ENCODE results near the gene TRIM54. TPM values are rescaled to one million over a fixed set of nuclear protein-coding genes. Genes with fewer than 3 reads are reported as not detected.
A peak's percentile ranks its signal among the peaks of the same experiment; 100 is the strongest.

The TRIM54 gene
- total and polyA plus RNA-seq, 2 donors (not counting 3 experiments of a cell fraction or from before 2014, with no cell fraction given), result 0.51 to 1.7 TPM

GRCh38 chr2:27322301-27322765, 40.1 kb downstream of the TRIM54 start:
- H3K4me3 ChIP-seq (replicated peaks in 1 of 3; ENCODE audit: insufficient read depth in 1 of 3, low read depth in 1 of 3, low read length in 3 of 3), result peak overlapping the region; percentile 70 to 91 (median 90)
- dilution Hi-C loops (cut with MboI; ENCODE audit: extremely low pct_ligation_motif_present, low sequenced_read_pairs) (no loop called here), intact Hi-C loops (cut with micrococcal nuclease) (no loop called here)
- CTCF ChIA-PET, result interaction anchor here (0.6 to 1.8 kb wide), 6 partner anchors 12 to 361 kb away, joined by 3 to 6 read pairs (median 4); partner anchors contain the start of gene EIF2B4
- TF ChIP-seq POLR2A (IDR thresholded peaks at IDR 0.05; ENCODE audit: low read depth, low read length), result no peak
- no peak for TF ChIP-seq JUN (IDR thresholded peaks at IDR 0.05; ENCODE audit: borderline replicate concordance, insufficient read depth, insufficient read length, low read depth)
- TF ChIP-seq GATA2 (IDR thresholded peaks at IDR 0.05; ENCODE audit: insufficient read depth, insufficient read length, low read depth, low read length), result no peak
- TF ChIP-seq EZH2 (IDR thresholded peaks at IDR 0.05; ENCODE audit: borderline replicate concordance, low read depth, low read length, severe bottlenecking), result no peak
- TF ChIP-seq MYC (IDR thresholded peaks at IDR 0.05; ENCODE audit: low read depth, low read length), result no peak
- TF ChIP-seq FOS (IDR thresholded peaks at IDR 0.05; ENCODE audit: borderline replicate concordance, insufficient read depth, low read length), result no peak
- no peak for TF ChIP-seq CTCF (IDR thresholded peaks at IDR 0.05; ENCODE audit: extremely low read depth in 1 of 2, insufficient read depth in 1 of 2, low read depth in 1 of 2, low read length in 2 of 2)
- TF ChIP-seq POLR2AphosphoS5 (IDR thresholded peaks at IDR 0.05; ENCODE audit: insufficient read depth, low read depth, low read length), result no peak
- no peak for TF ChIP-seq MAX (IDR thresholded peaks at IDR 0.05; ENCODE audit: insufficient read depth, insufficient read length)
- peak overlapping the region; percentile 96 for H3K9ac ChIP-seq (replicated peaks; ENCODE audit: extremely low read depth, insufficient read depth, low read length)
- H3K79me2 ChIP-seq (ENCODE audit: control insufficient read depth, insufficient read depth, low read length), result peaks cover 8% of the 10 kb centered on the region
- FAIRE-seq (no peak), DNase-seq (ENCODE audit: low read depth, low spot score) (no peak)
- no peaks in the 10 kb centered on the region for H3K27me3 ChIP-seq (ENCODE audit: control insufficient read depth in 2 of 2, insufficient read depth in 2 of 2, low read length in 2 of 2)
- no peaks in the 10 kb centered on the region for H3K9me1 ChIP-seq (replicated peaks; ENCODE audit: control insufficient read depth, extremely low read depth, insufficient read depth, low read length)
- POLR2A ChIA-PET, result interaction anchor here (1.0 to 1.3 kb wide), 2 partner anchors 8 to 34 kb away, joined by 3 to 4 read pairs; partner anchors contain the start of gene GTF3C2
- H3K27ac ChIP-seq (ENCODE audit: insufficient read depth, low read depth, low read length), result peak overlapping the region; percentile 95
- H3K36me3 ChIP-seq (ENCODE audit: control insufficient read depth in 2 of 2, extremely low read depth in 1 of 2, insufficient read depth in 2 of 2, low read length in 2 of 2), result peaks cover 0 to 11% of the 10 kb centered on the region in 2 experiments
- H3K9me3 ChIP-seq (replicated peaks; ENCODE audit: control insufficient read depth, insufficient read depth, low read length), result no peaks in the 10 kb centered on the region
- peaks cover 26% of the 10 kb centered on the region for H3K4me1 ChIP-seq (ENCODE audit: control insufficient read depth, extremely low read depth, insufficient read depth, low read length)
- no peaks in the 10 kb centered on the region for H4K20me1 ChIP-seq (replicated peaks; ENCODE audit: control insufficient read depth, extremely low read depth, insufficient read depth, low read length)
- BruUV-seq (replicated peaks), result TSS peak; percentile 79
- peak overlapping the region; percentile 96 for H3K4me2 ChIP-seq (ENCODE audit: insufficient read depth, low read length)
- H2AFZ ChIP-seq (ENCODE audit: low read depth, low read length), result peak overlapping the region; percentile 58
